Stimulated activated CD8-positive, alpha-beta memory T cell treated with anti-CD3 and anti-CD28 coated beads, Interleukin-15, amount 100 ng/mL, for 48 hours (primary cell): ENCODE results near the gene CCDC112.

ENCODE experiments used
- DNase-seq, 2 donors: peaks; one replicate each; pipeline ENCODE4 v3.0.0-alpha.2; 2020; ENCODE audit warnings: low read depth in 2 of 2

Gene CCDC112

GRCh38 chr5:115317736-115318135 lies 21.3 kb upstream of the CCDC112 start:
- no peak for DNase-seq

GRCh38 chr5:115317320-115317719 lies 20.9 kb upstream of the CCDC112 start:
- DNase-seq, result no peak

- no peak for DNase-seq
Measured at GRCh38 chr5:115313632-115314031, 17.2 kb upstream of the CCDC112 start.

DNA sequence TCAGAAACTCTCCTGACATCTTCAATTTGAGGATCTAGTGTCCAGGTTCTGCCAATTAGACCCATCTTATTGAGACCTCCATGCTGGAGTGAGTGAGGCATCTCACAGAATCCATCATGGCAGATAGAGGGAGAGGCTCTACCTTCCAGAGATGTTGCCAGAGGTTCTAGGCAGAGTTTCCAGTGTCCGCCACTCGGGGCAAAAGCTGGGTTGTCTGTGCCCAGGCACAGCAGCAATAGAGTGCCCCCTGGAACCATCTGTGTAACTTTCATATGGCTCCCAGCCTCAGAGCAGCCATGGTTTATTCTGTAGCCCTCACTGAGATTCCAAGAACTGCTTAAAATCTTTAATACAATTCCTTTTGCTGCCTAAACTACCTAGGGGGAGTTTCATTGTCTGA lies 16.6 kb upstream of the CCDC112 start:
- no peak for DNase-seq

- DNase-seq, result no peak
Measured at GRCh38 chr5:115309751-115310370, 13.4 kb upstream of the CCDC112 start.

GRCh38 chr5:115308815-115309214 lies 12.4 kb upstream of the CCDC112 start:
- DNase-seq, result no peak

DNA sequence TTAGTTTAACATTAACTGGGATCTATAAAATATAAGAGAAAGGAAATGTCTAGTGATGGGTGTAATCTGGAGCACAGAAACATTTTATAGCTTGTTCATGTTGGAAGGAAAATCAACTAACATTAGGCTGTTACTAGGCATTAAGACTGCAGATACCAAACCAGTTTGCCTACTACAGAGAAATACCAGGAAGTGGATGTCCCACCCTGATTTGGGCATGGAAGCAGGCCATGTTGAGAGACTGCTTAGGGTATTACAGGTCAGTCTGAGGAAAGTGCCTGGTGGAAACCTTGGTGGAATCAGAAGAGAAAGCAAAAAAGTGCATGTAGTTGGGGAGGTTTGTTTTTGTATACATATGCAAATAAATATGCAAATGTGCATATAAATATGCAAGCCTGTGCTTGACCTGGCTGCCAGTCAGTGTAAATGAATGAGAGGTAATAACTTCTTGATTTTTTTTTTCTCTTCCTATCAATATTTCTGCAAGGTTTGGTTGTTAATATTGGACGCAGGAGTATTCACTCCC lies 9.6 kb upstream of the CCDC112 start:
- DNase-seq, result no peak

DNA sequence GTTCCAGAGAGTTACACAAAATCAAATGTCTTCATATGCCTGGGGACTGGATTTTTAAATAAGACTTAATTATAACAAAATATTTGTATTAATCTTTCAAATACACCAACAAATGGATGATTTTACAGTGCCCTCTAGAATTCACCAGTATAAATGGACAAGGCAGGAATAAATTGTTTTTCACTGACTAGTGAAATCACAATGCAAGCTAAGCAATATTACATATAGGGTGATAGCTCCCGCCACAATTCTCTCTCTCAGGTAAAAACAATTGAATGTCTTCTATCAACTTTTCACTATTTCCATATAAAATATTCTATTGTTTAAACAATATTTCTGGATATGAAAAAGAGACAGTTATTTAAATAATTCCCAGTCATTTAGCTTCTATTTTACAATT lies 8.0 kb upstream of the CCDC112 start:
- DNase-seq, result no peak

DNA sequence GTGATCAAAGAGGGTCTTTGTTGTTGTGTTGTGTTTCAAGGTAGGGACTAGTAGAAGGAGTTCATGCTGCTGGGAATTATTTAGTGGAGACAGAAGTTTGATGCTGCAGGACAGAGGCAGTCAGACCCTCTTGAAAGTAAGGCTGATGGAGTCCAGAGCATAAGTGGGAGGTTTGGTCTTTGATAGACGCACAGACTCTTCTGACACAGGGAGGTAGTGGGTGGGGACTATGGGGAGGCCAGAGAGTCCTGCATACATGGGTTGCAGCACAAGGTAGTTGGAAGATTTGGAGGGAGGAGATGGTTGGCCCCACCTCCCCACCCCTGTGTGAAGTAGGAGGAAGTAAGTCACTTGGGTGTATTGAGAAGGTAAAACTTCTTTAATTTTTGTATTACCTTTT lies 2.4 kb upstream of the CCDC112 start:
- no peak for DNase-seq

DNA sequence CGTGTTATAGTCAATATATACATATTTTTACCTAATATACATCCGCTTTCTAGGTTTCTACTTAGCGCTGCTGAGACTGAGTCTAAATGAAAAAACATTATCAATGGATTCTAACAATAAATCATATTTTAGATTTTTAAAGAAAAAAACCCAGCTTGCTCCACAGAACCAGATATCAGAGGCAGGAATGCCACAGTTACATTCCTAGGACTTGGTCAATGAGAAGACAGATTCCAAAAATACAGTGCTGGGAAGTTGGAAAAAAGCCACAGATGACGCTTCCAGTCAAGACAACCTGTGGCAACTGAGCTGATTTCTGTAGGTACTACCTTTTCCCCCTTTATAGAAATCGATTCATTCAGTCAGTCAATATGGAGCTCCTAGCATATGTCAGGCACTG lies 577 bp upstream of the CCDC112 start:
- no peak for DNase-seq

DNA sequence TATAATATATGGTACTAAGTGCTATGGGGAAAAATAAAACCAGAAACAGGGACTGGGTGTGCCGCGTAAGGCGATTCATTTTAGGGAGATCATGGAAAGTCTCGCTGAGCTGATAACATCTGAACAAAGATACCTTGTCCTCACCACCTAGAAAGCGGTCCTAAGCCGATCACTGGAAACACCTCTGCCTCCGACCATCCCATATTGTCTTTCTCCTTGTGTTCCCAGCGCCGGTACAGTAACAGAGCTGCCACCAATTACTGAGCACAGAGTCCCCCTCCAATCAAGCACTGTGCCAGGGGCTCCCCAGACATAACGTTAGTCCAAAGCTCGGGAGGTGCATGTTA lies 704 bp downstream of the CCDC112 start:
- no peak for DNase-seq

- no peak for DNase-seq
Measured at GRCh38 chr5:115291397-115291796, 5.1 kb downstream of the CCDC112 start.

DNA sequence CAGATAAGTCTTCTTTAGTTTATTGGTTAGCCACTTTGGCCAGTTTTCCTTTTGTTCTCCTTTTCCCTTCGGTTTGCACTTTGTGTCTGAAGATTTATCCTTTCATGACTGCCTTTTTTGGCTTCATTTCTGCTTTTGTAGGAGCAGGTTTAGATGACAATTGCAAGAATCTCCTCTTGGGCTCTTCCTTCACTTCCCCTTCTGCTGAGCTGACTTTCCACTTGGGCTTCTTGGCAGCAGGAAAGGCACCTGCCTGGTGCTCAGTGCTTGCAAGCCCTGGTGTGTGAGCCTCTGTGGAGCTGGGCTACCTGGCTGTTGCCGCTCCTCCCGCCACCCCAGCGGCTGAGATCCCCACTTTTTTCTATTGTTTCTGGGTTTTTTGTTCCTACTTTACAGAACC lies 7.3 kb downstream of the CCDC112 start:
- DNase-seq, result no peak

GRCh38 chr5:115284021-115284420 lies 12.4 kb downstream of the CCDC112 start:
- no peak for DNase-seq

GRCh38 chr5:115282131-115282530 lies 14.3 kb downstream of the CCDC112 start:
- no peak for DNase-seq

DNA sequence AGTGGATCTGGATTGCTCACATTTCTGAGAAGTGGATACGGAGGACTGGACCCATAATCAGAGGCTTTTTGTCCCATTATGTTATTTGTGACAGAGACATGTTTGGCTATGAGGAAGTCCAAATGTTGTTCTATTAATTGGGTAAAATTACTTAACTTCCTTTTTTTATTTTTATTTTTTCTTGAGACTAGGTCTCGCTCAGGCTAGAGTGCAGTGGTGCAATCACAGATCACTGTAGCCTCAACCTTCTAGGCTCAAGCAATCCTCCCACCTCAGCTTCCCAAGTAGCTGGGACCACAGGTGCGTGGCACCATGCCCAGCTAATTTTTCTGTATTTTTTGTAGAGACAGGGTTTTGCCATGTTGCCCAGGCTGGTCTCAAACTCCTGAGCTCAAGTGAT lies 21.9 kb downstream of the CCDC112 start:
- DNase-seq, result no peak

DNA sequence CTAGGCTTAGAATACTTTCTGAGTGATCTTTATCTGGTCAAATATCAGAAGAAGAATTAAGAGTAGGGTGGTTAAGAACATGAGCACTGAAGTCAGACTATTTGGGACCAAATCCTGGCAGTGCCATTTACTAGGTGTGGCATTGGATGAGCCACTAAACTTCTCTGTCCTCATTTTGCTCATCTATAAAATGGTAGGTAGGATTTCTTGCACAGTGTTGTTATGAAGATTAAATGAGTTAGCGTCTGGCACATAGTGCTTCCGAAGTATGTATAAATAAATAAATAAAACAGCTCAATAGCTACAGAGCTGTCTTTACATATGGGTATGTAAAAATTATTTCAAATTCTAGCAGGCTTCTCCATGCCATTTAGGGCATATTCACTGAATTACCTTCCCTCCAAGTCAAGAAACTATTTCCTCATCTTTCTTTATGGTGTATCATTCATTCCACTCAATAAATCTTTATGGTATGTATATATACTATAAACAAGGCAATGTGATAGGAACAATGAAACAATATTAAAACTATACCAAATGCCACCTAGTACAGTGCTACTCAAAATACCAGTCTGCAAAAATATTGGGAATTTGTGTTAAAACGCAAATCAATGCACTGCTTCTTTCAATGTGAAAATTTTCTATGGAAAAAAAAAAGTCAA lies 24.0 kb downstream of the CCDC112 start:
- no peak for DNase-seq

- DNase-seq, result no peak
Measured at GRCh38 chr5:115271295-115272050, 25.0 kb downstream of the CCDC112 start.

- no peak for DNase-seq
Measured at GRCh38 chr5:115267617-115268016, 28.8 kb downstream of the CCDC112 start.

DNA sequence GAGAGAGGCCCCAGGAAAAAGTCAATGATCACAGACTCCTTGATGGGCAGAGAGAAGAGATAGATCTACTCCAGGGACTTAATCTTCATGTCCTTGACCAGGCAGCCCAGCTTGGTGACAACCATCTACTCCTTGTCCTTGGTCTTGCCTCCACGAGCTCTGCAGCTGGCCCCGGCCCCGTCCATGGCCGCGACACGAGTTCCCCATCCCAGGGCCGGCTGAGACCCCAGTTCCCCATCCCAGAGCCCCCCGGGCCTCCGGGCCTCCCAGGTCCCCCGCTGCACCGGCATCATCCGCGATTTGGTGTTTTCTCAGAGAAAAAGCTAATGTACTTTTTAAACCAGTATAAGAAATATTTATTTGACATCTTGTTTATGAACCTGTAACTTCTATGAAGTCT lies 31.2 kb downstream of the CCDC112 start:
- DNase-seq, result no peak

DNA sequence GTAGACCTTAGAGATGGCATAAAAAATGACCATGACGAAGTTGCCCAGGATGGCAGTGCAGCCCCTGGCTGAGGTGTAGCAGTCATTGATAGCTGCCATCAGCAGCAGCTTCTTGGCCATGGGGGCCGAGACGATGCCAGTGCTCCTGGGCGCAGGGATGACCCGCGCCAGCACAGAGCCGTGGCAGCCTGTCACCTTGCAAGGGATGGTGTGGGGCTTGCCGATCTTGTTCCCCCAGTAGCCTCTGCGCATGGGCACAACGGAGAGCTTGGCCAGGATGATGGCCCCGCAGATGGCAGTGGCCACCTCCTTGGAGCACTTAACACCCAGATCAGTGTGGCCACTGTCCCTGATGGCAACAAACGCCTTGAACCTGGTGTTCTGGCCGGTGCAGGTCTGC lies 31.7 kb downstream of the CCDC112 start:
- DNase-seq, result no peak

DNA sequence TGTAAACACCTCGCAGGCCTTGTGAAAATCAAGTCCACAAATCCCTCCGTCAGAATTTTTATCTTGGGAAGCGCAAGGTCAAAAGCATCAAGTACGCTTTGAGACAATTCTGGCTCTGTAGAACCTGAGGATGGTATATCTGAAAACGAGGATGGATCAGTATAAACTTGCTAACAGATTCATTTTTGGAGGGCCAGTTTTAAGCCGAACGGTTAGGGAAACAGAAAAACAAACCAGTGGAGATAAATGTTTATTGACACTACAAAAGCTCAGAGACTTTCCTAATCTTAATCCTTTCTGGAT lies 33.4 kb downstream of the CCDC112 start:
- DNase-seq, result no peak
